ENCODE measurements around the gene NXPE4. TPM values are rescaled to one million over a fixed set of nuclear protein-coding genes. Genes with fewer than 3 reads are reported as not detected.

Gene NXPE4
- total RNA-seq, 1 experiment from 2014 or later: 0.11 TPM

GRCh38 chr11:114587398-114587953 lies 8.1 kb downstream of the NXPE4 start:
- TF ChIP-seq ETV6 (CRISPR knock-in tag; IDR thresholded peaks at IDR 0.05): no peak
- TF ChIP-seq, protein P1, sequence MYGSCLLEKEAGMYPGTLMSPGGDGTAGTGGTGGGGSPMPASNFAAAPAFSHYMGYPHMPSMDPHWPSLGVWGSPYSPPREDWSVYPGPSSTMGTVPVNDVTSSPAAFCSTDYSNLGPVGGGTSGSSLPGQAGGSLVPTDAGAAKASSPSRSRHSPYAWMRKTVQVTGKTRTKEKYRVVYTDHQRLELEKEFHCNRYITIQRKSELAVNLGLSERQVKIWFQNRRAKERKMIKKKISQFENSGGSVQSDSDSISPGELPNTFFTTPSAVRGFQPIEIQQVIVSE (CRISPR knock-in tag; IDR thresholded peaks at IDR 0.05; ENCODE audit: borderline replicate concordance): no peak
- DNase-seq (ENCODE audit: low spot score): no peak
- Mint-ChIP-seq H3K27me3 (ENCODE audit: low read depth) (peaks cover 2% of the 10 kb centered on the region; the same call in 1 of the 2 replicates), H3K36me3 (peaks cover 43% of the 10 kb centered on the region), H3K9me3 (peaks cover 60% of the 10 kb centered on the region), H3K4me3 (no peak overlapping the region), H3K4me1 (peaks cover 5% of the 10 kb centered on the region; the same call in 1 of the 2 replicates), H3K27ac (no peak overlapping the region)
- POLR2A ChIA-PET: no interaction called here
- CTCF ChIA-PET: interaction anchor here (1.5 kb wide), 1 partner anchor 247 kb away, joined by 11 read pairs; no protein-coding TSS in a partner anchor
- ATAC-seq: no peak

DNA sequence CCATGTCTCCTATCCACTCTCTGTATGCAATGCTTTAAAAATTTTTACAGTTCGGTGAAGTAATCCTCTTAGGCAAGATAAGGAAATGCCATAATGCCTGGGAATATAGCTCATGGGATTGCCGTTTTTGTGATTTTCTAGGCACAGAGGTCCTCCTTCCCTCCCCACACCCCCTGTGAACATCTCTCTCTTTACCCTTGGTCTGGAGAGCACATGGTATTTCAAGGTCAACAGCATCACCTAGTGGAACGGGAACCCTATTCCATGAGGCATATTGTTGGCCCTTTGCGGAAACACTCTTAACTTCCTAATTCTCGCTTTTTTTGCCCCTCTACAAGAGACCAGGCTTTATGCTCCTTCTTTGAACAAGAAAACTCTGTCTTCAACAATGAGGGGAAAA lies 8.8 kb downstream of the NXPE4 start:
- Mint-ChIP-seq H3K36me3 (peaks cover 44% of the 10 kb centered on the region), H3K27me3 (ENCODE audit: low read depth) (peaks cover 2% of the 10 kb centered on the region; the same call in 1 of the 2 replicates), H3K4me1 (peaks cover 5% of the 10 kb centered on the region; the same call in 1 of the 2 replicates), H3K9me3 (peaks cover 61% of the 10 kb centered on the region), H3K4me3 (no peak overlapping the region), H3K27ac (no peak overlapping the region)
- TF ChIP-seq CBFB (CRISPR knock-in tag; IDR thresholded peaks at IDR 0.05; ENCODE audit: low read depth): no peak
- ChIA-PET CTCF (interaction anchor here (0.6 to 1.5 kb wide), 4 partner anchors 246 to 480 kb away, joined by 3 to 11 read pairs (median 4); no protein-coding TSS in a partner anchor), POLR2A (no interaction called here)
- ATAC-seq: peak; percentile 73
- no peak for DNase-seq (ENCODE audit: low spot score)

- H3K27ac Mint-ChIP-seq: no peak overlapping the region
- H3K9me3 Mint-ChIP-seq: peaks cover 39% of the 10 kb centered on the region
- H3K4me1 Mint-ChIP-seq: peaks cover 20% of the 10 kb centered on the region
- ChIA-PET POLR2A (no interaction called here), CTCF (interaction anchor here (0.9 kb wide), 1 partner anchor 231 kb away, joined by 3 read pairs; no protein-coding TSS in a partner anchor)
- TF ChIP-seq, protein P2, sequence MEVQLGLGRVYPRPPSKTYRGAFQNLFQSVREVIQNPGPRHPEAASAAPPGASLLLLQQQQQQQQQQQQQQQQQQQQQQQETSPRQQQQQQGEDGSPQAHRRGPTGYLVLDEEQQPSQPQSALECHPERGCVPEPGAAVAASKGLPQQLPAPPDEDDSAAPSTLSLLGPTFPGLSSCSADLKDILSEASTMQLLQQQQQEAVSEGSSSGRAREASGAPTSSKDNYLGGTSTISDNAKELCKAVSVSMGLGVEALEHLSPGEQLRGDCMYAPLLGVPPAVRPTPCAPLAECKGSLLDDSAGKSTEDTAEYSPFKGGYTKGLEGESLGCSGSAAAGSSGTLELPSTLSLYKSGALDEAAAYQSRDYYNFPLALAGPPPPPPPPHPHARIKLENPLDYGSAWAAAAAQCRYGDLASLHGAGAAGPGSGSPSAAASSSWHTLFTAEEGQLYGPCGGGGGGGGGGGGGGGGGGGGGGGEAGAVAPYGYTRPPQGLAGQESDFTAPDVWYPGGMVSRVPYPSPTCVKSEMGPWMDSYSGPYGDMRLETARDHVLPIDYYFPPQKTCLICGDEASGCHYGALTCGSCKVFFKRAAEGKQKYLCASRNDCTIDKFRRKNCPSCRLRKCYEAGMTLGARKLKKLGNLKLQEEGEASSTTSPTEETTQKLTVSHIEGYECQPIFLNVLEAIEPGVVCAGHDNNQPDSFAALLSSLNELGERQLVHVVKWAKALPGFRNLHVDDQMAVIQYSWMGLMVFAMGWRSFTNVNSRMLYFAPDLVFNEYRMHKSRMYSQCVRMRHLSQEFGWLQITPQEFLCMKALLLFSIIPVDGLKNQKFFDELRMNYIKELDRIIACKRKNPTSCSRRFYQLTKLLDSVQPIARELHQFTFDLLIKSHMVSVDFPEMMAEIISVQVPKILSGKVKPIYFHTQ (CRISPR knock-in tag; IDR thresholded peaks at IDR 0.05): no peak
- TF ChIP-seq USF2 (CRISPR knock-in tag; IDR thresholded peaks at IDR 0.05) (no peak), KAT7 (CRISPR knock-in tag; IDR thresholded peaks at IDR 0.05; ENCODE audit: borderline replicate concordance) (no peak), JUN (CRISPR knock-in tag; IDR thresholded peaks at IDR 0.05) (no peak), FOXK1 (CRISPR knock-in tag; IDR thresholded peaks at IDR 0.05) (no peak), FOXP1 (CRISPR knock-in tag; IDR thresholded peaks at IDR 0.05; ENCODE audit: borderline replicate concordance) (no peak), MLX (CRISPR knock-in tag; IDR thresholded peaks at IDR 0.05) (no peak), ZNF121 (CRISPR knock-in tag; IDR thresholded peaks at IDR 0.05) (no peak), TCF7 (CRISPR knock-in tag; IDR thresholded peaks at IDR 0.05; ENCODE audit: low read depth) (no peak)
- TF ChIP-seq, protein P3, sequence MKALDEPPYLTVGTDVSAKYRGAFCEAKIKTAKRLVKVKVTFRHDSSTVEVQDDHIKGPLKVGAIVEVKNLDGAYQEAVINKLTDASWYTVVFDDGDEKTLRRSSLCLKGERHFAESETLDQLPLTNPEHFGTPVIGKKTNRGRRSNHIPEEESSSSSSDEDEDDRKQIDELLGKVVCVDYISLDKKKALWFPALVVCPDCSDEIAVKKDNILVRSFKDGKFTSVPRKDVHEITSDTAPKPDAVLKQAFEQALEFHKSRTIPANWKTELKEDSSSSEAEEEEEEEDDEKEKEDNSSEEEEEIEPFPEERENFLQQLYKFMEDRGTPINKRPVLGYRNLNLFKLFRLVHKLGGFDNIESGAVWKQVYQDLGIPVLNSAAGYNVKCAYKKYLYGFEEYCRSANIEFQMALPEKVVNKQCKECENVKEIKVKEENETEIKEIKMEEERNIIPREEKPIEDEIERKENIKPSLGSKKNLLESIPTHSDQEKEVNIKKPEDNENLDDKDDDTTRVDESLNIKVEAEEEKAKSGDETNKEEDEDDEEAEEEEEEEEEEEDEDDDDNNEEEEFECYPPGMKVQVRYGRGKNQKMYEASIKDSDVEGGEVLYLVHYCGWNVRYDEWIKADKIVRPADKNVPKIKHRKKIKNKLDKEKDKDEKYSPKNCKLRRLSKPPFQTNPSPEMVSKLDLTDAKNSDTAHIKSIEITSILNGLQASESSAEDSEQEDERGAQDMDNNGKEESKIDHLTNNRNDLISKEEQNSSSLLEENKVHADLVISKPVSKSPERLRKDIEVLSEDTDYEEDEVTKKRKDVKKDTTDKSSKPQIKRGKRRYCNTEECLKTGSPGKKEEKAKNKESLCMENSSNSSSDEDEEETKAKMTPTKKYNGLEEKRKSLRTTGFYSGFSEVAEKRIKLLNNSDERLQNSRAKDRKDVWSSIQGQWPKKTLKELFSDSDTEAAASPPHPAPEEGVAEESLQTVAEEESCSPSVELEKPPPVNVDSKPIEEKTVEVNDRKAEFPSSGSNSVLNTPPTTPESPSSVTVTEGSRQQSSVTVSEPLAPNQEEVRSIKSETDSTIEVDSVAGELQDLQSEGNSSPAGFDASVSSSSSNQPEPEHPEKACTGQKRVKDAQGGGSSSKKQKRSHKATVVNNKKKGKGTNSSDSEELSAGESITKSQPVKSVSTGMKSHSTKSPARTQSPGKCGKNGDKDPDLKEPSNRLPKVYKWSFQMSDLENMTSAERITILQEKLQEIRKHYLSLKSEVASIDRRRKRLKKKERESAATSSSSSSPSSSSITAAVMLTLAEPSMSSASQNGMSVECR (CRISPR knock-in tag; IDR thresholded peaks at IDR 0.05; ENCODE audit: borderline replicate concordance): no peak
- ATAC-seq: no peak
- H3K36me3 Mint-ChIP-seq: peaks cover 9% of the 10 kb centered on the region; the same call in 1 of the 2 replicates
- H3K27me3 Mint-ChIP-seq (ENCODE audit: low read depth): 0 out of 2 replicates have a peak, but pooled peaks cover 3% of the 10 kb centered on the region
- no peak overlapping the region for H3K4me3 Mint-ChIP-seq
- DNase-seq (ENCODE audit: low spot score): peak; percentile 14
Observed at GRCh38 chr11:114571712-114572111, 23.9 kb downstream of the NXPE4 start.
